Ecto neural progenitor cell (in vitro differentiated cells): Measurements from ENCODE around the gene OVOL3.

Experiments used
- DNase-seq: peaks from one replicate; pipeline ENCODE4 v3.0.0-alpha.2; 2018; ENCODE audit warnings: low spot score

Gene OVOL3

DNA sequence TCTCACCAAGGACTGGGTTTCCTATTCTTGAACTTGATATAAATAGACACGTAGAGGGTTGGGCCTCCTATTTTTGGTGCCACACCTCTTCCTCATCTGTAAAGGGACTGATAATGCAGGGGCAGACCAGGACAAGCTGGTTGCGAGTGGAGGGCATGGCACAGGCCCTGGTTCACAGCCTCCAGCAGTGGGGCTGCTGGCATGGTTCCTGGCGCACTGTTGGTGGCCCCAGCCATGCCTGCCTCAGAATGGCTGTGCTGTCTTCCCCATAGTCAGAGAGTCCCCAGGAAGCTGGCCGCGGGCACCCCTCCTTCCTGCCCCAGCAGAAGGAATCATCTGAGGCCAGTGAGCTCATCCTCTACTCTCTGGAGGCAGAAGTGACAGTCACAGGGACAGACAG is 10.5 kb upstream of the OVOL3 start:
- DNase-seq = no peak

DNA sequence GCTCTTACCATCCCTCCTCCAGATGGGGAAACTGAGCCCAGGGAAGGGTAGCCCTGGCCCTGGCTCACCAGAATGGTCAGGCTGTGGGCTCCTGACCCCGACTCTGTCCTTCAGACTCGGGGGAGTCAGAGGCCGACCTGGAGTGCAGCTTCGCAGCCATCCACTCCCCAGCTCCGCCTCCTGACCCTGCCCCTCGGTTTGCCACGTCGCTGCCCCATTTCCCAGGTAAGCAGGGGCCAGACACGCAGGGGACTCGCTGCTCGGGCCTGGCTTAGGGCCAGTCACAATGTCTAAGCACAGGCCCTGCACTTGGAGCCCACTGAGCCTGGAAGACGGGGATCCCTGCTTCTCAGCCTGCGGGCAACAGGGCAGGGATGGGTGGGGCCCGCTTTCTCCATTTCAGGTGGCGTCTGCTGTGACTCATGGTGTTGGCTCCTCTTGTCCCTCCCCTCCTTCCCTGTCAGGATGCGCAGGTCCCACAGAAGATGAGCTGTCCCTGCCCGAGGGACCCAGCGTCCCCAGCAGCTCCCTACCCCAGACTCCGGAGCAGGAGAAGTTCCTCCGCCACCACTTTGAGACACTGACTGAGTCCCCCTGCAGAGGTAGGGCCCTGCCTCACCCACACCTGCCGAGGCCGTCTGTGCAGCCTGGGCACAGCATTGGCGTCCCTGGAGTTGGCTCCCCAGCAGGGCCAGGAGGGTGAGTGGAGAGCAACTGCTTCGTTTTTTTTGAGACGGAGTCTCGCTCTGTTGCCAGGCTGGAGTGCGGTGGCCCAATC is 9.2 kb upstream of the OVOL3 start:
- DNase-seq = no peak

DNA sequence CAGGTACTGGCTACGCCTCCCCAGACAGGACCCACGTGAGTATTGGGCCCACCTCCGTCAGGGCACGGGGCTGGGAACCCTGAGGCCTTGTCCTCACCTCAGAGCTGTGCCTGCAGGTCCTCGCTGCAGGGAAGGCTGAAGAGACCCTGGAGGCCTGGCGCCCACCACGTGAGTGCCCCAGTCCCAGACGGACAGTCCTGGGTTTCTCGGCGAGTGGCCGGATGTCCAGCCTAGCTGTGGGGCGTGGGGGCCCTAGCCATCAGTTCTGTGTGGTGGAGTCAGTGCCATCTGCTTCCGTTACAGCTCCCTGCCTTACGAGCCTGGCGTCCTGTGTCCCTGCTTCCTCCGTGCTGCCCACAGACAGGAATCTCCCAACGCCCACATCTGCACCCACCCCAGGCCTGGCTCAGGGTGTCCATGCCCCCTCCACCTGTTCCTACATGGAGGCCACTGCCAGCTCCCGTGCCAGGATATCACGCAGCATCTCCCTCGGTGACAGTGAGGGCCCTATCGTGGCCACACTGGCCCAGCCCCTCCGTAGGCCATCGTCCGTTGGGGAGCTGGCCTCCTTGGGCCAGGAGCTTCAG is 7.8 kb upstream of the OVOL3 start:
- no peak for DNase-seq

DNA sequence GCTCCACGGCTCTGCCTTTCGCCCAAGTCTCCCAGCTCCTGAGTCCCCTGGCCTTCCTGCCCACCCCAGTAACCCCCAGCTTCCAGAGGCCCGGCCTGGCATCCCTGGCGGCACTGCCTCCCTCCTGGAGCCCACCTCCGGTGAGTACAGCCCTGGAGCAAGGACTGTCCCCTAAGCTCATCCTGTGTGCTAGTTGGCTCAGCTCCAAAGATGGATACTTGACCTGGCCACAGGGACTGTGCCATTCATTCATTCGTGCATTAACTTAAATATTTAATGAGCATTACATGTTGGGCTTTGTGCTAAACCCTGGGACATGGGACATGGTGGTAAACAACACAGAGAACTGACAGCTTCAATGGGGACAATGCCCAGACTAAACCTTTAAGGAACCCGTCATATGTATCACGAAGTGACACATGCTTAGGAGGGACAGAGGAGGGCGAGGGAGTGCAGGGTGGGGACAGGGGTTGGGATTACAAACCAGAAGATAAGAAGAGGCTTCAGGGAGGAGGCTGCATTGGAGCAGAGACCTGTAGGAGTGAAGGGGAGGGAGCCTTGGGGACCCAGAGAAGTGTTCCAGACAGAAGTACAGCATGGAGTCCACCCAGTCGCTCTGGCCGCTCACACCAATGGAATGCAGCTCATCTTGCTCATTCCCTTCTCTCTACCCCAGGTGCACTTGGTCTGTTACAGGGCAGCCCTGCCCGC is 6.9 kb upstream of the OVOL3 start:
- DNase-seq = no peak

DNA sequence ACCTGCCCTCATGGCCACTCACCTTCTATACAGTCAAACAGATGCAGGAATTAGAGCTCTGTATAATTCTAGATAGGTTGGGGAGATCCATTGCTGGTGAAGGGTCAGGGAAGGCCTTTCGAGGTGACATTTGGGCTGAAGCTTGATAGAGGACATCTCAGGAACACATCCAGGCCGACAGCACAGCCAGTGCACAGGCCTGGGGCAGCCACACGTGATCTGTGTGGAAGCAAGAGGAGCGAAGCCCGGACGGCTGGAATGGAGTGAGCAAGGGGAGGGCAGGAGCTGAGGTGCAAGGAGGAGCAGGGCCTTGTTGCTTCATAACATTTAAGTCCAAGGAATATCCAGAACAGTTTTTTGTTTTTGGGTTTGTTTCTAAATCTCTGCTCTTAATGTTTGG is 4.5 kb upstream of the OVOL3 start:
- no peak for DNase-seq

DNA sequence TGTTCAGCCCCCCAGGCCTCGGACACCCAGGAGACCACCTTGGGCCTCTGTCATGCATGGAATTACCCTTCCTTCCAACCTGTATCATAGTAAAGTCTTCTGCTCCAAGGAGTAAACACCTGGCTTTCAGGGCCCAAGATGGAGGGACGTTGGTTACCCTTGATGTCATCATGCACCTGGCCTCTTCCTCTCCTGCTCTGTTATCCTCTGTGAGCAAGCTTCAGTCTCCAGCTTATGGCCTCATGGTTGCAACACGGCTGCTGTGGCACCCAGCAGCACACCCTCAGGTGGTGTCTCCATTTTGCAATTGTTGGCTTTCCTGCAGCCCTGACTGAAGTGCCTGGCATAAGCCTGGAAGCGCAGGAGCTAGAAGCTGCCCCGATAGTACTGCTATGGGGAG is 4.0 kb upstream of the OVOL3 start:
- DNase-seq = no peak

DNA sequence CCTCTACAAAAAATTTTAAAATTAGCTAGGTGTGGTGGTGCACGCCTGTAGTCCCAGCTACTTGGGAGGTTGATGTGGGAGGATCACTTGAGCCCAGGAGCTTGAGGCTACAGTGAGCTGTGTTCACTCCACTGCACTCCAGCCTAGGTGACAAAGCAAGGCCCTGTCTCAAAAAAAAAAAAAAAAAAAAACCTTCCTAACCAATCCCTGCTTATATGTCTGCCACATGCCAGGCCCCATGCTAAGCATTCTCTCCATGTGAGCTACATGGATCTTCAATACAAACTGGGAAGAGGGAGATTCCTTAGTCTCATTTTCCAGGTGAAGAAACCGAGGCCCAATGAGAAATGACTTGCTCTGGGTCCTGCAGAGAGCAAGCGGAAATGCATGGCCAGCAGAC is 2.3 kb upstream of the OVOL3 start:
- no peak for DNase-seq

DNA sequence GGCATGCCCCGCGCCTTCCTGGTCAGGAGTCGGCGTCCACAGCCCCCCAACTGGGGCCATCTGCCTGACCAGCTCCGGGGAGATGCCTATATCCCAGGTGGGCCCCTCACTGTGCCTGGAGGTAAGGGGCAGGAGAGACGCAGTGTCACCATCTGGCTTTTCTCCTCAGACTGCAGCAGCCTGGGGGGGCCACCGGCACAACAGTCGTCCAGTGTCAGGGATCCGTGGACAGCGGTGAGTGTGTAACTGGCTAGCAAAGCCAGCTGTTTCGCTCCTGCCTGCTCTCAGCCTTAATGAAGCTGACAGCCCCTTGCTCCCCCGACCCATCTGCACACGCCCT is 227 bp downstream of the OVOL3 start:
- peak; percentile 54 for DNase-seq

DNA sequence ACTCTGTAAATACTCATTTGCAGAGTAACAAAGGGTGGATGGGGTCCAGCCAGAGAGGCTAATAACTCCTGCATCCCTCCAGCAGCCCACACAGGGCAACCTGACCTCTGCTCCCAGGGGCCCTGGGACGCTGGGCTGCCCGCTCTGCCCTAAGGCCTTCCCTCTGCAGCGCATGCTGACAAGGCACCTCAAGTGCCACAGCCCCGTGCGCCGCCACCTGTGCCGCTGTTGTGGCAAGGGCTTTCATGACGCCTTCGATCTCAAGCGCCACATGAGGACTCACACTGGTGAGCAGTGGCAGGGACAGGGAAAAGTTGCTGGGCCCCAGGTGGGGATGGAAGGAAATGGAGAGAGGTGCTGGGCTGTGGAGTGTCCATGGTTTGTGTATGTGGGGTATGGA is 1.7 kb downstream of the OVOL3 start:
- no peak for DNase-seq

DNA sequence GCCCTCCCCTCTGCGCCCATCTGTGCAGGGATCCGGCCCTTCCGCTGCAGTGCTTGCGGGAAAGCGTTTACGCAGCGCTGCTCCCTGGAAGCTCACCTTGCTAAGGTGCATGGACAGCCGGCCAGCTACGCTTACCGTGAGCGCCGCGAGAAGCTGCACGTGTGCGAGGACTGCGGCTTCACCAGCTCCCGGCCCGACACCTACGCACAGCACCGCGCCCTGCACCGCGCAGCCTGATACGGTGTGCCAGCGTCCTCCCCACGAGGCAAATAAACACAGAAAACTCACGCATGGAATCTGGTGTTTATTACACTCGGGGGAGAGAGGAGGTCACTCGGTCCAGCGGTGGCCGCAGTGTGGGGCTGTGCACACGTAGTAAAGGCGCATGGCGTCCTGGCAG is 2.5 kb downstream of the OVOL3 start:
- DNase-seq = no peak

DNA sequence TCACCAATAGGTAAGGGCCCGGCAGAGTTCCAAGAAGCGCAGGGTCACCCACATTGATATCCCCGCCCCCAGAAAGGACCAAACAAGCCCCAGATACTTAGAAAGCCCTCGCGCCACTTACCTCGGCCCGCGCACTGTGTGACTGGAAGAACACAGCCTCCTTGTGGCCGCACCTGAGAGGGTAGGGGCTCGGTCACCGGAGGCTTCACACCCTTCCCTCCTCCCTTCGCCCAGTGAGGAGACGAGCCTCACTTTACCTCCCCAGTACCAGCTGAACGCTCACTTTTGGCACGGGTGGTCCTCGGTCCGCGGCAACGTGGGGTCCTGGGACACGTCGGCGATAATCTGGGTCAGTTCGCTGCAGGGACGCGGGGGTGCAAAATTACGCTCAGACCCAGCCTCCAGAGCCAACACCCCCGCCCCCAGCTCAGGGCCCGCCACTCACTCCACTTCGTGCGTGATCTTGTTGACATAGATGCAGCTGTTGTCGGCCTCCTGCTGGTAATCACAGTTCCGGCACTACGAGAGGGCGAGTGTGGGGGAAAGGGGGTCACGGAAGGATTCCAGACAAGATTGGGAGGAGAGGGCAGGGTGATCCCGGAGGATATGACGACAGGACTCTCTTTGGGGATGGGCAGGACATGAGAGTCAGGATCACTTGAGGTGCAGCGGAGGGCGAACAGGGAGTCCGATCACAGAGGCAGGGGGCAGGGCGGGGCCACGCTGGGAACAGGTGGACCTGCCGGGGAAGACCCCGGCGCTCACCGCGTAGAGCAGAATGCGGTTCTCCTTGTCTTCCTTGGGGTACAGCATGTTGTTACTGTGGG is 3.2 kb downstream of the OVOL3 start:
- peak; percentile 51 for DNase-seq

DNA sequence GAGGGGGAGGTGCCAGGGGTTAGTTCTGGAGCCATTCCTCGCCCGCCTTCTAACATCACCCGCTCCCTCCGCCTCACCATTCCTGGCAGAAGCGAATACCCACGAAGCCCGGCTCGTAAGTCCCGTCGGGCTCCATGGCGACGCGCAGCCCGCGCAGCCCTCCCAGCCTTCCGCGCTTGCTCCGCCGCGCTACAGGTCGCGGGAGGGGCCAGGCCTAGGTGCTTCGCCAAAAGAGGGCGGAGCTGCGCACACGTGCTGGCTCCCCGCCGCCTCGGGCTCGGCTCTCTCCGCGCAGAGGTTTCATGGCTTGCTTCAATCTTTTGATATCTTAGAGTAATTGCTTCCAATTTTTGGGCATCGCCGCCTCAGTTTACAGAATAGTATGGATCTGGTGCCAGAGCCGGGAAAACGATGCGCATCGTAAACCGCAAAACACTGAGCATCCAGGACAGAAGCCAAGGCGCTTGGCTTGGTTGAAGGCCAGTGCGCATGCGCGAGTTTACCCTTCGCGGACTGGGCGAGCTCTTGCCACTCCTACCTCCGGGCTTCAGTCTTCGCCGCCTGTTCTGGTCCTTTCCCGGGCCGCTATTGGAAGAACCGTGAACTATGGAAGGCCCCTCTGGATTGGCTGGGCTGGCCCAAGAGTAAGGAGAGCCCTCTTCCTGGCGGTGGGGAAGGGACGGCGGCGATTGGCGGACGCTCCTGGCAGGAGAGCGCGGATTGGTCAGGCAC is 3.9 kb downstream of the OVOL3 start, which contains the start of gene POLR2I:
TSS of gene POLR2I (minus strand) at position 155 of the 732 bp plus-strand sequence. CDS start at position 136, 19 bp downstream.
- peak; percentile 100 for DNase-seq

DNA sequence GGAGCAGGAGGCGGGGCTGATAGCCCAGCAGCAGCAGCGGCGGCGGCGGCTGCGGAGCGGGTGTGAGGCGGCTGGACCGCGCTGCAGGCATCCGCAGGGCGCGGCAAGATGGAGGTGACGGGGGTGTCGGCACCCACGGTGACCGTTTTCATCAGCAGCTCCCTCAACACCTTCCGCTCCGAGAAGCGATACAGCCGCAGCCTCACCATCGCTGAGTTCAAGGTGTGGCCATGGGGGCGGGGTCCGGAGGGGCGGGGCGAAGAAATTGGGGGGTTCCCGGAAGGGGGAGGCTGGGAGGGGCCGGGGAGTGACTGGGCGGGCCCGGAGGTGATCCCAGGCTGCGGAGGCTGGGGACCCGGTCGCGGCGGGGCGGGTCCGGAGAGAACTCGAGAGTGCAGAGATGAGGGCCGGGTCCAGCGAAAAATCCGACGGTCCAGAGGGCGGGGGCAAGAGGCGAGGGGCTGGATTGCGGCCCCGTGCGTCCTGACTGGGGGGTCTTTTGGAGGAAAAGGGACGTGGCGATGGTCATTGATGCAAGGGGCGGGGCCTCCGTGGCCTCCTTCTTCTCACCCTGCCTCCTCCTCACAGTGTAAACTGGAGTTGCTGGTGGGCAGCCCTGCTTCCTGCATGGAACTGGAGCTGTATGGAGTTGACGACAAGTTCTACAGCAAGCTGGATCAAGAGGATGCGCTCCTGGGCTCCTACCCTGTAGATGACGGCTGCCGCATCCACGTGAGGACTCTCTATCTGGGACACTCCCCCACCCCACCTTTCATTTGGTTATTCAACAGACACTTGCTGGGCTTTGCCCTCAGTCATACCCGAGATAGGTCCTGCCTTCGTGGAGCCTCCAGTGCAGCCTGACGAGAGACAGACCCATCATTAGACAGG is 4.8 kb downstream of the OVOL3 start, which contains the start of gene TBCB:
TSS of gene TBCB (plus strand) at position 16 of the 891 bp plus-strand sequence. CDS start at position 109, 93 bp downstream.
- no peak for DNase-seq

DNA sequence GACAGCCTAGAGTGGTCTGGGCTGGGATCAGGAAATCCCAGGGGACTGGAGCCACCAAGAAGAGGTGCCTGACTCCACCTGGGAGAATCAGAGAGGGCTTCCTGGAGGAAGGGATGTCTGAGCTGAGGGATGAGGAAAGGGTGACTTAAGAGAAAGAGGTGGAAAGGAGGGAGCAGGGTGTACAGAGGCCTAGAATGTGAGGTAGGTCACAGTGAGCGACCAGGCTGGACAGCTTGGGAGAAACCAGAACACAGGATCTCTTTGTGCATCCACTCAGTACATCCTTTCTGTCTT is 5.3 kb downstream of the OVOL3 start:
- no peak for DNase-seq

DNA sequence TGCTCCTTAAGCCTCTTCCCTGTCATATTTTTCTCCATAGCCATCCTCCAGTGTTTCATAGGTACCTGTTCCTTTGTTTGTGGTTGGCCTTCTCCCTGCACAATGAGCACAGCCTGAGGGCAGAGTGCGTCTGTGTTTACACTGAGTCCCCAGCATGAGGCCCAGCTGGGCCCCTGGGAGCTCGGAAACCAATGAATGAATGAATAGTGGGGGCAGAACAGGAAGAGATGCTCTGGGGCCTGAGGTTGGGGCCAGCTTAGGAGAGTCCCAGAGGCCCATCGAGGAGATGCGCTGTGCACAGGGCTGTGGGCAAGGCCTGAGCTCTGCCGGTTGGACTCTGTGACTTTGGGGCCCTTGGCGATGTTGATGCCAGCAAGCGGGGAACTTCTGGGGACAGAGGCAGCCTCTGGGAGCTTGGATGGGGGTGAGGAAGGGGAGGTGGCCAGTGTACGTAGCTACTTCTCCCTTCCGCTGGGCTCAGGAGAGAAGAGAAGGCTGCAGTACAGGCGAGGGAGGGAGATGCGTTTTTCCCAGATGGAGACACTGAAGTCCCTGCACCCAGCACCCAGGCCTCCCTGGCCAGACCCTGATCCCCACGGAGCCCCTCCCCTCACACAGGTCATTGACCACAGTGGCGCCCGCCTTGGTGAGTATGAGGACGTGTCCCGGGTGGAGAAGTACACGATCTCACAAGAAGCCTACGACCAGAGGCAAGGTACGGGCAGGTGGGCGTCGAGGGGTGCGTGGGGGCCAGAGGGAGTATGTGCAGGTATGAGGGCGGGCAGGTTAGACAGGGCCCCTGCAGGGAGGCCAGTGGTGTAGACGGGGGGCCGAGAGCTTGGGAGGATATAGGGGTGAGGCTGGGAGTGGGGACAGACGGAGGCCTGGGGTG is 9.4 kb downstream of the OVOL3 start:
- no peak for DNase-seq

DNA sequence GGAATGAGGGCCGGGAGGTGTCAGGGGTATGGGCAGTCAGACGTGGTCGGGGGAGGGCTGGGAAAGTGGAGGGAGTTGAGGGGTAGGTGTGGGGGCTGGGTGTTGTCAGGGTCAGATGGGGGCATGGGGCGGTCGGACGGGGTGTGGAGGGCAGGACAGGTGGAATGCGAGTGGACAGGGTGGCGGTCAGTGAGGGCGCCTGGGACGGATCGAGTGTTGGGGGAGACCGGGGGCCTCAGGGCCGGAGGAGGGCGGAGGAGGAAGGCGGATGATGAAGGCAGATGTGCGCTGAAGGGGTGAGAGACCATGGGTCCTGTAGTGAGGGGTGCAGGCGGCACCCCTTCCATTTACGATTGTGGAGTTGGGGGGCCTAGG is 10.0 kb downstream of the OVOL3 start:
- no peak for DNase-seq

DNA sequence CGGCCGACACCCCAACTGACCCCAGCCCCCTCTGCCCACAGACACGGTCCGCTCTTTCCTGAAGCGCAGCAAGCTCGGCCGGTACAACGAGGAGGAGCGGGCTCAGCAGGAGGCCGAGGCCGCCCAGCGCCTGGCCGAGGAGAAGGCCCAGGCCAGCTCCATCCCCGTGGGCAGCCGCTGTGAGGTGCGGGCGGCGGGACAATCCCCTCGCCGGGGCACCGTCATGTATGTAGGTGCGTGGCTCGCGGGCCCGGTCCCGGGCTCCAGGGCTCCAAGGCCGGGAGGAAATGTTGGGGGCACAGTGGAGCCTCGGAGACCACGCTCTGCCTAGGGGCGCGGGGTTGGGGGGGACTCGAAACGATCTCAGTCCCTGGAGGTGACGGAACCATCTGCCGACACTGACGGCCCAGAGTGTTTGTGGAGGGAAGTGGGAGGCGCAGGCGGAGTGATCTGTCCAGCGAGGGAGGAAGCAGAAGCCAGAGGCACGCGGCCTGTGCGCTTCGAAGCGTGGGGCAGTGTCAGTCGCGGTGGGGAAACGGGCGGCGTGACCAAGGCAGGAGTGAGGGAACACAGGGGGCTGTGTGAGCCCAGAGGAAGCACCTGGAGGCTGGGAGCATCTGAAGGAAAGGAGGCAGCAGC is 10.7 kb downstream of the OVOL3 start:
- DNase-seq = no peak

DNA sequence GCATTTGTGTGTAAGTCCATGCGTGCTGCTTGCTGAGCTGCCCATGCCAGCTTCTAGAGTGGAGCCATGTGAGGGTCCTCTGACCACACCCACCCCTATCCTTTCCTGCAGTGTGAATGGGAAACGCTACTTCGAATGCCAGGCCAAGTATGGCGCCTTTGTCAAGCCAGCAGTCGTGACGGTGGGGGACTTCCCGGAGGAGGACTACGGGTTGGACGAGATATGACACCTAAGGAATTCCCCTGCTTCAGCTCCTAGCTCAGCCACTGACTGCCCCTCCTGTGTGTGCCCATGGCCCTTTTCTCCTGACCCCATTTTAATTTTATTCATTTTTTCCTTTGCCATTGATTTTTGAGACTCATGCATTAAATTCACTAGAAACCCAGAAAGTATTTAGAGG is 14.6 kb downstream of the OVOL3 start:
- DNase-seq = no peak

DNA sequence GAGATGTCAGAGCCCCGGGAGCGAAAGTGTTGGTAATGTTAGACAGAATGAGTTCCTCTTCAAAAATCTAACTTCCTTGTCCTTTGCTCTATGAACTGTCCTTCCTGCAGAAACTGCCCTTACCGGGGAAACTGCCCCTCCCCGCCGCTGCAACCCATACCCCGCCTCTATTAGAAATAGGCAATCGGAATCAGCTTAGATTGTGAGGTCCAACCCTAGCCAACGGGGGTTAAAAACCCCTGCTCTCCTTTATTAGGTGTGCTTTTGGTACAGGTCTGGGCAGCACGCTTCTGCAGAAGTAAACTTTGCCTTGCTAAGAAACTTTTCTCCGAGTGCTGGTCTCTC is 17.4 kb downstream of the OVOL3 start:
- peak; percentile 63 for DNase-seq
